Measurements from ENCODE around the gene SSPN. TPM values are rescaled to one million over a fixed set of nuclear protein-coding genes. Genes with fewer than 3 reads are reported as not detected.

The SSPN gene
- total RNA-seq, 1 experiment from 2014 or later, result 10.4 TPM

DNA sequence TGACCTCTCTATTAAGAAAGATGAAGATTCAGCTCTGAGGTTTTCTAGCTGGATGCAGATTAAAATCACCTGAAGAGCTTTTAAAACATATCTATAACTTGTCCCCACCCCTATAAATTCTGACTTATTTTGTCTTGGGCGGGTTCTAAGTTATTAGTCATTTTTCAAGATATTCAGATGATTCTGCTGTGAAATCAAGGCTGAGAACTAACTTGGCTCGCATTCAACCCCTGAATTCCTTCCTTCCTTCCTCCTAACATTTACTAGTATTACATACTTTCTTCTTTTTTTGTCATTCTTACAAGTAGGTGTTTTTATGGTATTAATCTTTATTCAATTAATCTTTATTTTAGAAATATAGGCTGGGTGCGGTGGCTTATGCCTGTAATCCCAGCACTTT is 55.4 kb downstream of the SSPN start:
- Histone ChIP-seq H3K4me3 (no peak overlapping the region), H4K20me1 (ENCODE audit: insufficient read depth) (no peaks in the 10 kb centered on the region), H3K27me3 (ENCODE audit: insufficient read depth, low read depth) (no peaks in the 10 kb centered on the region), H2AFZ (no peak overlapping the region), H3K9me2 (ENCODE audit: insufficient read depth) (no peaks in the 10 kb centered on the region), H3F3A (ENCODE audit: insufficient read depth, low read depth) (peaks cover 32% of the 10 kb centered on the region), H3K9me3 (ENCODE audit: insufficient read depth, low read depth) (peaks cover 21% of the 10 kb centered on the region), H3K4me1 (replicated peaks; ENCODE audit: insufficient read depth) (peaks cover 32% of the 10 kb centered on the region), H3K36me3 (ENCODE audit: low read depth) (peaks cover 7% of the 10 kb centered on the region; the same call in 1 of the 2 replicates), H3K79me2 (ENCODE audit: low read depth) (no peaks in the 10 kb centered on the region), H3K27ac (no peak overlapping the region), H3K4me2 (no peak overlapping the region)
- ChIA-PET POLR2A (ENCODE audit: unreplicated experiment) (interaction anchor here (0.6 to 0.7 kb wide), 2 partner anchors 136 to 1083 kb away, joined by 9 to 12 read pairs; no protein-coding TSS in a partner anchor), CTCF (no interaction called here)
- TF ChIP-seq EZH2 (IDR thresholded peaks at IDR 0.05; ENCODE audit: low read depth), result no peak
- TF ChIP-seq, protein P1, sequence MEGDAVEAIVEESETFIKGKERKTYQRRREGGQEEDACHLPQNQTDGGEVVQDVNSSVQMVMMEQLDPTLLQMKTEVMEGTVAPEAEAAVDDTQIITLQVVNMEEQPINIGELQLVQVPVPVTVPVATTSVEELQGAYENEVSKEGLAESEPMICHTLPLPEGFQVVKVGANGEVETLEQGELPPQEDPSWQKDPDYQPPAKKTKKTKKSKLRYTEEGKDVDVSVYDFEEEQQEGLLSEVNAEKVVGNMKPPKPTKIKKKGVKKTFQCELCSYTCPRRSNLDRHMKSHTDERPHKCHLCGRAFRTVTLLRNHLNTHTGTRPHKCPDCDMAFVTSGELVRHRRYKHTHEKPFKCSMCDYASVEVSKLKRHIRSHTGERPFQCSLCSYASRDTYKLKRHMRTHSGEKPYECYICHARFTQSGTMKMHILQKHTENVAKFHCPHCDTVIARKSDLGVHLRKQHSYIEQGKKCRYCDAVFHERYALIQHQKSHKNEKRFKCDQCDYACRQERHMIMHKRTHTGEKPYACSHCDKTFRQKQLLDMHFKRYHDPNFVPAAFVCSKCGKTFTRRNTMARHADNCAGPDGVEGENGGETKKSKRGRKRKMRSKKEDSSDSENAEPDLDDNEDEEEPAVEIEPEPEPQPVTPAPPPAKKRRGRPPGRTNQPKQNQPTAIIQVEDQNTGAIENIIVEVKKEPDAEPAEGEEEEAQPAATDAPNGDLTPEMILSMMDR (conservative IDR thresholded peaks at IDR 0.05), result no peak
- no peak for DNase-seq
- intact Hi-C loops (cut with micrococcal nuclease; ENCODE audit: unreplicated experiment), result no loop called here
- no TSS peak for BruUV-seq (replicated peaks)

DNA sequence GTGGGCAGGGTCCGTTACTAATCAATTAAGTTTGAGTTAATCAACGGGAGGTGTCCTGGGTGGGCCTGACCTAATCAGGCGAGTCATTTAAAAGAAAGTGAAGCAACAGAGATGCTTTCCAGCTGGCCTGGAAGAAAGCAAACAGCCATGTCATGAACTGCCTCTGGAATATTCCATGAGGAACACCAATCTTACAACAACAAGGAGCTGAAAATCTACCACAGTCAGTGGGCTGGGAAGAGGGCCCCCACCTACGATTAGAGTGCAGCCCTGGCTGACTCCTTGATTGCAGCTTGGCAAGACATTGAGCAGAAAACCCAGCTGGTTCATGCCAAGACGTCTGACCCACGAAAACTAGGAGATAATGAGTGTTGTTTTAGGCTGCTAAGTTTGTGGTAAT is 56.2 kb downstream of the SSPN start:
- intact Hi-C loops (cut with micrococcal nuclease; ENCODE audit: unreplicated experiment), result no loop called here
- POLR2A ChIA-PET (ENCODE audit: unreplicated experiment), result no interaction called here
- Histone ChIP-seq H3K27ac (no peak overlapping the region), H3K4me3 (no peak overlapping the region), H3K9me3 (ENCODE audit: insufficient read depth, low read depth) (peaks cover 29% of the 10 kb centered on the region), H3K27me3 (ENCODE audit: insufficient read depth, low read depth) (no peaks in the 10 kb centered on the region), H3F3A (ENCODE audit: insufficient read depth, low read depth) (peaks cover 33% of the 10 kb centered on the region), H3K36me3 (ENCODE audit: low read depth) (peaks cover 7% of the 10 kb centered on the region; the same call in 1 of the 2 replicates), H3K4me2 (no peak overlapping the region), H3K79me2 (ENCODE audit: low read depth) (no peaks in the 10 kb centered on the region), H4K20me1 (ENCODE audit: insufficient read depth) (no peaks in the 10 kb centered on the region), H3K9me2 (ENCODE audit: insufficient read depth) (no peaks in the 10 kb centered on the region), H3K4me1 (replicated peaks; ENCODE audit: insufficient read depth) (peaks cover 28% of the 10 kb centered on the region), H2AFZ (no peak overlapping the region)
- TF ChIP-seq EZH2 (IDR thresholded peaks at IDR 0.05; ENCODE audit: low read depth), result no peak
- TF ChIP-seq, protein P1 (conservative IDR thresholded peaks at IDR 0.05), result no peak
- no TSS peak for BruUV-seq (replicated peaks)
- CTCF ChIA-PET, result no interaction called here
- DNase-seq, result no peak

DNA sequence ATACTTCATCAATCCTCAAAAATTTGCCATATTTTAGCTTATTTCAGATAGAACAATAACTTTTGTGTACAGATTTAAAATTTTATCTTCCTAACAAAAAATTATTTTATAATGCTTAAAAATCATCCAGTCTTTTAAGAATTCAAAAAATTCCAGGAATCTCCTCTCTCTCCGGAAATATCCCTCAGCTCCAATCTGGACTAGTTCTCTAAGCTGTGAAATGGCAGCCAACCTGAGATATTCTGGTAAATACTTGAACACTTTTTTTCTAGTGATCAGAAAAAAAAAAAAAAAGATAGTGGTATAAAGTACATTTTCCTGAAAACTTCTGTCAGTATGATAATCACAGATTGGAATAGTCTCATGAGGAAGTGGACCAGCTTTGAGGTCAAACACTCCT is 57.6 kb downstream of the SSPN start:
- CTCF ChIA-PET, result no interaction called here
- H3K27ac ChIP-seq, result no peak overlapping the region
- H4K20me1 ChIP-seq (ENCODE audit: insufficient read depth), result no peaks in the 10 kb centered on the region
- no peak for DNase-seq
- POLR2A ChIA-PET (ENCODE audit: unreplicated experiment), result interaction anchor here (0.7 kb wide), 1 partner anchor 74 kb away, joined by 5 read pairs; no protein-coding TSS in a partner anchor
- no peak overlapping the region for H2AFZ ChIP-seq
- H3K4me1 ChIP-seq (replicated peaks; ENCODE audit: insufficient read depth), result peaks cover 15% of the 10 kb centered on the region
- intact Hi-C loops (cut with micrococcal nuclease; ENCODE audit: unreplicated experiment), result no loop called here
- BruUV-seq (replicated peaks), result no TSS peak
- H3K9me2 ChIP-seq (ENCODE audit: insufficient read depth), result no peaks in the 10 kb centered on the region
- TF ChIP-seq, protein P1 (conservative IDR thresholded peaks at IDR 0.05), result no peak
- TF ChIP-seq EZH2 (IDR thresholded peaks at IDR 0.05; ENCODE audit: low read depth), result no peak
- no peaks in the 10 kb centered on the region for H3K27me3 ChIP-seq (ENCODE audit: insufficient read depth, low read depth)
- H3F3A ChIP-seq (ENCODE audit: insufficient read depth, low read depth), result peaks cover 21% of the 10 kb centered on the region; the same call in 1 of the 2 replicates
- H3K4me2 ChIP-seq, result no peak overlapping the region
- H3K79me2 ChIP-seq (ENCODE audit: low read depth), result no peaks in the 10 kb centered on the region
- peaks cover 7% of the 10 kb centered on the region; the same call in 1 of the 2 replicates for H3K36me3 ChIP-seq (ENCODE audit: low read depth)
- H3K4me3 ChIP-seq, result no peak overlapping the region
- peaks cover 38% of the 10 kb centered on the region for H3K9me3 ChIP-seq (ENCODE audit: insufficient read depth, low read depth)

All from PC-9 (cell line).